ENCODE measurements around the gene JCHAIN.

Gene JCHAIN

GRCh38 chr4:70634482-70634881 lies 31.8 kb downstream of the JCHAIN start:
- no peak for DNase-seq

- DNase-seq: no peak
These were observed 34.3 kb downstream of the JCHAIN start for GRCh38 chr4:70632028-70632427.

GRCh38 chr4:70630162-70630561 lies 36.1 kb downstream of the JCHAIN start:
- DNase-seq: no peak

GRCh38 chr4:70629469-70630090 lies 36.7 kb downstream of the JCHAIN start:
- DNase-seq: no peak

- DNase-seq: no peak
These were observed 37.9 kb downstream of the JCHAIN start, which contains the start of gene ENAM for GRCh38 chr4:70628444-70628843. Gene ENAM, plus strand, starts transcription at chr4:70628744. Its CDS starts 757 bp downstream, at chr4:70629501.

- DNase-seq: no peak
These were observed 38.7 kb downstream of the JCHAIN start for GRCh38 chr4:70627620-70628019.

- DNase-seq: no peak
These were observed 42.0 kb downstream of the JCHAIN start for GRCh38 chr4:70624226-70624793.

GRCh38 chr4:70623323-70623722 lies 43.0 kb downstream of the JCHAIN start:
- no peak for DNase-seq

GRCh38 chr4:70619778-70620177 lies 46.5 kb downstream of the JCHAIN start:
- DNase-seq: no peak

GRCh38 chr4:70619288-70619687 lies 47.0 kb downstream of the JCHAIN start:
- no peak for DNase-seq

GRCh38 chr4:70614184-70614555 lies 52.1 kb downstream of the JCHAIN start:
- DNase-seq: no peak

- DNase-seq: no peak
These were observed 52.8 kb downstream of the JCHAIN start for GRCh38 chr4:70613306-70614183.

GRCh38 chr4:70608324-70608723 lies 58.0 kb downstream of the JCHAIN start:
- DNase-seq: no peak

- DNase-seq: no peak
These were observed 58.9 kb downstream of the JCHAIN start for GRCh38 chr4:70607334-70607853.

GRCh38 chr4:70606459-70606858 lies 59.8 kb downstream of the JCHAIN start:
- DNase-seq: no peak
